ENCODE measurements around the gene RAPGEF4.

The RAPGEF4 gene

DNA sequence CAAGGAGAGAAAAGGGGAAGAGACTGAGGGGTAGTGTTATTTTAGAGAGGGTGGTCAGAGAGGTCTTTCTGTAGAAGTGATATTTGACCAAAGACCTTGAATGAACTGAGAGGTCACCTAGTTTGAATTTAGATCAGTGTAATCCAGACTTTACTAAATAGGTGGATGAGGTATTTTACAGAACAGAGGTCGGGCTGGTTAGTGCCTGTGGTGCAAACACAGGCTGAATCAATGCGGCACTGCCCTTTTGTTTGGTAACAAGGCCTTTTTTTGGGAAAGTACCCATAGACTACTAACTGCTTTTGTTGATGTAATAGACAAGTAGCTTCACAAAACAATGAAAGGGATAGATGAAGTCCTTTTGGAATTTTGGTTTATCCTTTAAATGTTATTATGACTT is 15.9 kb downstream of the RAPGEF4 start:
- no peak for DNase-seq (ENCODE audit: low read depth, low spot score)
- H3K4me3 ChIP-seq (ENCODE audit: low read depth, low read length), result no peak overlapping the region
- TF ChIP-seq, protein P1, sequence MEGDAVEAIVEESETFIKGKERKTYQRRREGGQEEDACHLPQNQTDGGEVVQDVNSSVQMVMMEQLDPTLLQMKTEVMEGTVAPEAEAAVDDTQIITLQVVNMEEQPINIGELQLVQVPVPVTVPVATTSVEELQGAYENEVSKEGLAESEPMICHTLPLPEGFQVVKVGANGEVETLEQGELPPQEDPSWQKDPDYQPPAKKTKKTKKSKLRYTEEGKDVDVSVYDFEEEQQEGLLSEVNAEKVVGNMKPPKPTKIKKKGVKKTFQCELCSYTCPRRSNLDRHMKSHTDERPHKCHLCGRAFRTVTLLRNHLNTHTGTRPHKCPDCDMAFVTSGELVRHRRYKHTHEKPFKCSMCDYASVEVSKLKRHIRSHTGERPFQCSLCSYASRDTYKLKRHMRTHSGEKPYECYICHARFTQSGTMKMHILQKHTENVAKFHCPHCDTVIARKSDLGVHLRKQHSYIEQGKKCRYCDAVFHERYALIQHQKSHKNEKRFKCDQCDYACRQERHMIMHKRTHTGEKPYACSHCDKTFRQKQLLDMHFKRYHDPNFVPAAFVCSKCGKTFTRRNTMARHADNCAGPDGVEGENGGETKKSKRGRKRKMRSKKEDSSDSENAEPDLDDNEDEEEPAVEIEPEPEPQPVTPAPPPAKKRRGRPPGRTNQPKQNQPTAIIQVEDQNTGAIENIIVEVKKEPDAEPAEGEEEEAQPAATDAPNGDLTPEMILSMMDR (IDR thresholded peaks at IDR 0.05; ENCODE audit: low read depth, low read length), result no peak
- in situ Hi-C loops (cut with HindIII; ENCODE audit: low sequenced_read_pairs), result no loop called here

DNA sequence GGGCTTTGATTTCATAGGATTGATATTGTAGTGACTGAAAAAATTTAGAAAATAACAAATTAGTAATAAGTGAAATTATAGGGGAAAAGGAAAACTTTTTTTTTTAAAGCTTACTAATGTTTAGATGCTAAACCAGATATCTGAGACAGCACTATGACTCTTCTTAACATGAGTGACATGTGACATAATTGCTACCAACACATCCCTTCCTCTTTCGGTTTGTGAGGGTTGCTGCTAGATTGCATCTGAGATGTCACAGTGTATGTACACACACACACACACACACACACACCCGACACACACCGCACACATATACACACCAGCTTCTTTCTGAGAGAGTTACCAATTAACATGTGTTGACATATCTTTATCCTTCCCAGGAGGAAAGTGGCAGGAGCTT is 18.0 kb downstream of the RAPGEF4 start:
- DNase-seq (ENCODE audit: low read depth, low spot score), result no peak
- in situ Hi-C loops (cut with HindIII; ENCODE audit: low sequenced_read_pairs), result no loop called here
- TF ChIP-seq, protein P1 (IDR thresholded peaks at IDR 0.05; ENCODE audit: low read depth, low read length), result no peak

DNA sequence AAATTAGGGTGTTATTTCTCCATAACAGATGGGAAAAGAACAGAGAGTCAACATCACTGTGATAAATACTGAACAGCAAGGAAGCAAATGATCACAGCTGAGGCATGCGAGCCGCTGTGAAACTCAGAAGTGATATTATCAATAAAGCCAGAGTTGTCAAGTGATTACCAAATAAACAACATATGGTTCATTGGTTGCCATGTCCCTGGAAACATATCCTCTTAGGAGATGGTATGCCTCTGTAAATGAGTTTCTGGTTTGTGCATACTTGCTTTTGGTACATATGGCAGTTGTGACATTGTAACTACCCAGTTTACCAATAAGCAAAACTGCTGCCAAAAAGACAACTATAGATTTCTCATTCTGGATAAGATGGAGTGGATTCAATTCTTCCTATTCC is 23.8 kb downstream of the RAPGEF4 start:
- TF ChIP-seq, protein P1 (IDR thresholded peaks at IDR 0.05; ENCODE audit: low read depth, low read length), result no peak
- DNase-seq (ENCODE audit: low read depth, low spot score), result no peak
- no peak overlapping the region for H3K4me3 ChIP-seq (ENCODE audit: low read depth, low read length)
- in situ Hi-C loops (cut with HindIII; ENCODE audit: low sequenced_read_pairs), result no loop called here

More for the DNA sequence above, 18.0 kb downstream of the RAPGEF4 start:
- H3K4me3 ChIP-seq (ENCODE audit: low read depth, low read length), result no peak overlapping the region

DNA sequence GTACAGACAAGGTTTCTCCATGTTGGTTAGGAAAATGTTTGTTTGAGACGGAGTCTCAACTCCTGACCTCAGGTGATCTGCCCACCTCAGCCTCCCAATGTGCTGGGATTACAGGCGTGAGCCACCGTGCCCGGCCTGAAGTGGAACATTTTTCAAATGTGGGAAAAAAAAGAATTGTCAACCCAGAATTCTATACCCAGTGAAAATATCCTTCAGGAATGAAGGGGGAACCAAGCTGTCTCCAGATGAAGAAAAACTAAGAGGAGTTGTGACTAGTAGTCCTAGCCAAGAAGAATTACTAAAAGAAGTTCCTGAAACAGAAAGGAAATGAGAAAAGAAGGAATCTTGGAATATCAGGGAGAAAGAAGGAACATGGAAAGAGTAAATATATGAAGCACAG is 25.7 kb downstream of the RAPGEF4 start:
- TF ChIP-seq, protein P1 (IDR thresholded peaks at IDR 0.05; ENCODE audit: low read depth, low read length), result no peak
- no peak for DNase-seq (ENCODE audit: low read depth, low spot score)
- H3K4me3 ChIP-seq (ENCODE audit: low read depth, low read length), result no peak overlapping the region
- in situ Hi-C loops (cut with HindIII; ENCODE audit: low sequenced_read_pairs), result no loop called here

DNA sequence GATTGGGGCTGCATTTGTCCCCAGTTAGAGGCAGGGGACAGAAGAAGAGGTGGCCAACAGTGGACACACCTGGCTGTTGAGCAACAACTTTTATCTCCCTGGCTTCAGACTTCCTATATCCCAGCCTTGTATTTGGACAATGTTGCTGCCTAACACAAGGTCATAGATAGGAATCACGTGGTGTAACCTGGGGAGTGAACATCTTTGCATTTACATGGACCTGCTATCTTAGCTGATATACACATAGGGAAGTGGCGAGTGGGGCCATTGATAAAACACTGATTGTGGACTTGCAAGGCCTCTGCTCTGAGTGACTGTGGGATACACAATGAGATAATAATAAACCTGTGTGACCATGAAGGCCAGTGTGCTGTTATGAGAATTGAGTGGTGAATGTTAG is 26.9 kb downstream of the RAPGEF4 start:
- in situ Hi-C loops (cut with HindIII; ENCODE audit: low sequenced_read_pairs), result no loop called here
- TF ChIP-seq, protein P1 (IDR thresholded peaks at IDR 0.05; ENCODE audit: low read depth, low read length), result no peak
- no peak for DNase-seq (ENCODE audit: low read depth, low spot score)
- H3K4me3 ChIP-seq (ENCODE audit: low read depth, low read length), result no peak overlapping the region

DNA sequence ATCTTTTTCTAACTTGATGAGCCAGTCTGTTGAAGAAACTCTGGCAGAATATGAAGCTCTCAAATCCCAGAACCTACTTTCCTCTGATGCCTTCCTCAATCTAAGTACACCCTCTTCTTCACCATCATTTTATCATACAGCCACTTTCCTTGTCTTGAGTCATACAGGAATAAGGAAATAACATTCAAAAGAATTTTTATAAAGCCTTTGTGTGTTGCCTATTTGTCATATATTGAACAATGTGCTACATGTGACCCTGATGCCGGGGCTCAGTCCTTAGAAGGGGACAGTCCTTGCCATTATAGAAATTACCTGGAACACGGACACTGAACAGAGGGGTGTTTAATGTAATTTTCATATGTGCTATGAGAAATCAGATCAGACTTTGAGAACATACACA is 27.4 kb downstream of the RAPGEF4 start:
- no peak overlapping the region for H3K4me3 ChIP-seq (ENCODE audit: low read depth, low read length)
- in situ Hi-C loops (cut with HindIII; ENCODE audit: low sequenced_read_pairs), result no loop called here
- TF ChIP-seq, protein P1 (IDR thresholded peaks at IDR 0.05; ENCODE audit: low read depth, low read length), result no peak
- no peak for DNase-seq (ENCODE audit: low read depth, low spot score)

DNA sequence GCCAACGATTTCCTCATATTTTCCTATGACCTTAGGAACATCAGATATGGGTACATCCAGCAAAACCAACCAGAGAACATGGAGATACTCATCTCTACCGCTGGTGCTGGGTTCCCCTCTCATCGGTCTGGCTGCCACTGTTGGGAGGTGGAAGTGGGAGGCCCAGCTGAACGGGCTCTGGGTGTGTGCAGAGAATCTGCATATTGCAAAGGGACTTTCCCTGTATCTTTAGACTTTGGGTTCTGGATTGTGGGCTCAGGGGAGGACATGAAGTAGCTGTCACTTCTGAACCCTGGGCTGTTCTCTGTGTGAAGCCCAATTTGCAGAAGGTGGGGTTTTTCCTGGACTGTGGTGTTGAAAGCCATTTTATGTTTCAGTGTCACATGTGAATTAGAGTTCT is 30.0 kb downstream of the RAPGEF4 start:
- in situ Hi-C loops (cut with HindIII; ENCODE audit: low sequenced_read_pairs), result no loop called here
- TF ChIP-seq, protein P1 (IDR thresholded peaks at IDR 0.05; ENCODE audit: low read depth, low read length), result no peak
- no peak overlapping the region for H3K4me3 ChIP-seq (ENCODE audit: low read depth, low read length)

More for the DNA sequence above, 30.0 kb downstream of the RAPGEF4 start:
- no peak for DNase-seq (ENCODE audit: low read depth, low spot score)
